HG03175 (cell line): ENCODE data around the gene VSIG2.

ENCODE experiments used
- ATAC-seq: cut with Tn5 transposase; IDR thresholded peaks from one replicate; pipeline ENCODE4 v1.9.1; 2021; ENCODE audit warnings: mild to moderate bottlenecking, moderate library complexity; ENCODE audit not compliant: unreplicated experiment

VSIG2 gene

DNA sequence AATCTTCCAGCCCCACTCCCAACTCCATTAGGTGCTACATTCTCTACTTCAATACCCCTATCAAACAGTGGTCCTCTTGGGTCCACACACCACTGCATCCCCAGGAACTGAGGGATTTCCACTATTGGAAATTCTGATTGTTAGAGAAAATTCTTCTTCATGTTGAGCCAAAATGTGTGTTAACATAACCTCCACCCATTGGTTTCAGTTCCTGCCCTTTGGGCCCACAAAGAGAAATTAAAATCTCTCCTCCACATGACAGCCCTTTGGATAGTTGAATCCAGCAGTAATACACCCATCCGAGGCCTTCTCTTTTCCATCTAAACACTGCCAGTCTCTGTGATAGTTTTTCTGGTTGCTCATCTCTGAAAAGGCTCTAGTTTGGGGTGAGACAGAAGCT lies 2.1 kb downstream of the VSIG2 start:
- no peak for ATAC-seq

DNA sequence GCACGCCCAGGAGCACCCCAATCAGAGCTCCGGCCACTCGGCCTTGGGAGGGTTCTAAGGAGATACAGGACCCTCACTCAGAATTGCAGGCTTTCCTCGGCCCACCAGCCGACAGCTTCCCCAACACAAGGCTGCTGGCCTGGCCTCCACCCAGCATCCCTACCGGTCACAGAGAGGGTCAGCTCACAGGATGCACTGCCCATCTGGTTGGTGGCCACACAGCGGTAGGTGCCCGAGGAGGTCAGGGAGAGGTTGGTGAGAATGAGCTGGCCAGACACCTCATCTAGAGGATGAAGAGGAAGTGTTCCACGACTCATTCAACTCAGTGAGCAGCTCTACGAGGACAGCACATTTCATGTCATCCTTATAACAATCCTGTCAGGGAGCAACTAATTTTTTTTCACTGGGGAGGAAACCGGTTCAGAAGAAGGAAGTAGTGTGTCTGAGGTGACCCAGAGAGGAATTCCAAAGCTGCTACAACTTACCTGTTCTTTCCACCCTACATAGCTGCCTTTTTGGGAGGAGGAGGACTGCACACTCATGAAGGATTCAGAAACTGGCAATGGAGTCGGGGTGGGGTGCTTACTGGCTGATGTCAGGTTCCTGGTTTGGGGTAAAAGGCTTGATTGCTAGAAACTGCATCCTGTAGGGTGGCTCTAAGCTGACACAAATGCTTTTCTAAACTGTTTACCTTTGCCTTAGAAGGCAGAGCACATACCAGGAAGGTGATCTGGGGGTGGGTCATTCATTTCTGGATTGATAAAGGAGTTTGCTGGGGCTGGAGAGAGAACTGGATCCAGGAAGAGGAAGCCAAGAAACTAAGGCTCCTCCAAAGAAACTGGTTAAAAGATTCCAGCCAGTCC lies 3.3 kb downstream of the VSIG2 start:
- ATAC-seq, result no peak

DNA sequence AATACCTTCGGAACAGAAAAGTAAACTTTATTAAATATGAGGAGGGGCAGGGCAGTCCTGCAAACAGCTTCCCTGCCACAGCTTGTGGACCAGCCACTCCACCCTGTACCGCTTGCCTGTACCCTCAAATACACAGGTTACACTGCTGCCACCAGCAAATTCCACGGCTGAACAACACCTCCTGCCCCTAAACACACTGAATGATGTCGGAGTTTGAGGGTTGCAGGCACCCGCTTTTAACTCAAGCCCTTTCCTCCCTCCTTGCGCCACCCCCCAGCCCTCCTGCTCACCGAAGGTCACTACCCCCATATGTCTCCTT lies 4.0 kb downstream of the VSIG2 start:
- ATAC-seq, result no peak

DNA sequence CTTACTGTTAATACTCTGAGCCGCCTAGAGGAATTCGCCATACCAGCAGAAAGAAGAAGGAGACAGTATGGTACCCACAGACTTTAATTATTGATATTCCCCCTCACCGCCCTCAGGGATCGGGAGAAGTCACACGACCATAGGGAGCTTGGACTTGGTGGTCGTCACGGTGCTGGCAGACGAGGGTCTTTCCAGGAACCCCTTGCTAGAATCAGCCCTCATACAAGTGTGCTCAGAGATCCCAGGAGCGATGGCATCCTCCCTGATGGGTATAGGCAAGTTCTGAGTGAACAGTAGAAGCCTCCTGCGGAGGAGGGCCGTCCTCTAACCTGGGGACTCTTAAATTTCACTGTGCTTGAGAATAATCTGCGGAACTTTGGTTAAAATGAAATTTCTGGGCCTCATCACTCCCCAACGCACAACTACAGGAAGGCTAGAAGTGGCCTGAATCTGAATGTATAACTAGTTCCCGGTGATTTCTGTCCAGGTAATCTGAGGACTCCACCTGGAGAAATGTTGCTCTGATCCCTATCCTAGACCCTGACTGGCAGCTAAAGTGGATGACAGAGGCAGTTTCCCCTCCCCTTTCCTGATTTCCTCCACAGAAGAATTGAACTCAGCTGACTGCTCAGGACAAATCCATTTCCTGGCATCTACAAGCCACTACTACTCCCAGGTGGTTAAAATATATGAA lies 4.5 kb downstream of the VSIG2 start:
- ATAC-seq, result no peak

DNA sequence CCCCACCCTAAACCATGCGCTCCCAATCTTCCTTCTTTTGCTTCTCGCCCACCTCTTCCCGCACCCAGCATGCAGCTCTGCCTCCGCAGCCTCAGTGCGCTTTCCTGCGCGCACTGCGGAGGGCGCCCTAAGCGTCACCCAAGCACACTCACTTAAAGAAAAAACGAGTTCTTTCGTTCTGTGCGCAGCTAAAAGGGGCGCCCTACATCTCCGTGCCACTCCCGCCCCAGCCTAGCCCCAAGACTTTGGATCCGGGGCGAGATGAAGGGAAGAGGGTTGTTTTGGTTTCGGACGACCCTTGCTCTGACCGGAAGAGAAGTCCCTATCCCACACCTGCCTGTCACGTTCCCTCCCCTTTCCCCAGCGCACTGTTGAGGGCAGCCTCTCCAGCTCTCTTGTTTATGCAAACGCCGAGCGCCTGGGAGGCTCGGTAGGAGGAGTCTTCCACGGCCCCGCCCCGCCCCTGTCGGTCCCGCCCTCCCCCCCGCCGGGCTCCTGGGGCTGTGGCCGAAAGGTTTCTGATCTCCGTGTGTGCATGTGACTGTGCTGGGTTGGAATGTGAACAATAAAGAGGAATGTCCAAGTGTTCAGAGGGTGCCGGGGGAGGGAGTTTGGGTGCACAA lies 5.3 kb downstream of the VSIG2 start:
- peak; percentile 91 for ATAC-seq

DNA sequence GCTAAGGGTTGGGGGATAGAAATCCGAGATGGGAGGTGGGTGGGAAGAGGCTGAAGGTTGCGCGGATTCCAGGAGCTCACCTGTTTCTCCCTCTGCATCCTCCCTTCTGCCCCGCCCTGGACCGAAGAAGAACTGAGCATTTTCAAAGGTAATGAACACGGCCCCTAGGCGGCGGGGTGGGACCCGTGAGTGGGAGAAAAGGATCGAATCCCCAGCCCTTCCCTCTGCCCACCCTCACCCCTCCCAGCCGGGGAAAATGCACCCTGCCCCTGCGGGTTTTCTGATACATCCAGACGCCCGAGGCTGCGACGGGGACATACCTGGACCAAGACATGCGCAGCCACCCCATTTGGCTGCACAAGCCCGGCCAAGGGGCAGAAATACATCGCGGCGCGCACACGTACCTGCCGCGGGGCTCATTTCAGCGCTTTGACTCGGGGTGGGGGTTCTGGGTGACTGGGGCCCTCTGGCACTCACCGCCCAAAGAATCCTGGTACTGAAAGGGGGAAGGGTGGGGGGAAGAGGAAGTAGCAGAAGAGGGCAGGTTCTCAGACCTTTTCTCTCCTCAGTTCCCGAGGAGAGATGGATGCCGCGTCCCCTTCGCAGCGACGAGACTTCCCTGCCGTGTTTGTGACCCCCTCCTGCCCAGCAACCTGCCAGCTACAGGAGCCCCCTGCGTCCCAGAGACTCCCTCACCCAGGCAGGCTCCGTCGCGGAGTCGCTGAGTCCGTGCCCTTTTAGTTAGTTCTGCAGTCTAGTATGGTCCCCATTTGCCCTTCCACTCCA lies 6.0 kb downstream of the VSIG2 start:
- peak; percentile 18 for ATAC-seq

DNA sequence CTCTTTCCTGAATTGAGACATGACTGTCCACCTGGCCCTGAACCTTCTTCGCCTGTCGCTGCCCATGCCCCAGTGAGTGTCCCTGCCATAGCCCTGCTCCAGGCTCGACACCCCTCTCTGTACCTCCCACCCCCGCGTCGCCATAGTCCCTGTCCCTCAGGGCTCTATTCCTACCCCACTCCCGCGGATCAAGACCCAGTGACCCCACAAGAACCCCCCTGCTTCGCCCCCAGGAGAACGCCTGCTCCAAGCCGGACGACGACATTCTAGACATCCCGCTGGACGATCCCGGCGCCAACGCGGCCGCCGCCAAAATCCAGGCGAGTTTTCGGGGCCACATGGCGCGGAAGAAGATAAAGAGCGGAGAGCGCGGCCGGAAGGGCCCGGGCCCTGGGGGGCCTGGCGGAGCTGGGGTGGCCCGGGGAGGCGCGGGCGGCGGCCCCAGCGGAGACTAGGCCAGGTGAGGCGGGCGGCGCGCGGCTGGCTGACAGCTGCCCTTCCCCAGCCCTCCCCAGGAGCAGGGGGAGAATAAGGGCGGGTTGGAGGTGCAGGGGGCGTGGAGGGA lies 6.7 kb downstream of the VSIG2 start:
- ATAC-seq, result no peak

DNA sequence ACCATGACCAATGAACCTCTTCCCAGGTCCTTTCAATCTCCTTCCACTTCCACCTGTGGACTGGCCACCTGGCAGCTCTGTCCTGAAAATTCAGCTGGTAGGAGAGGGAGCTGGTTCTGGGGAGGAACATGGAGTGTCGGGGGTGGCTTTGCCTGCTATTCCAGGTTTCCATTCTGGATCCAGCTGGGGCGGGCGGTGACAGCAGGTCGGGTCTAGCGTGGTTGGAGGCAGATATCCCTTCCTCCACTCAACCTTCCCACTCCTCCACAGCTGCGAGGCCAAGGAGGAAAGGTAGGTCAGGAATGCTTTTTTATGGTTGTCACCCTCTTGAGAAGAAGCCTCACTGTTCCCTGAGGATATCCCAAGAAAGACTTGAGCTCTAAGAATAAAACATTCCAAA lies 9.0 kb downstream of the VSIG2 start:
- no peak for ATAC-seq

DNA sequence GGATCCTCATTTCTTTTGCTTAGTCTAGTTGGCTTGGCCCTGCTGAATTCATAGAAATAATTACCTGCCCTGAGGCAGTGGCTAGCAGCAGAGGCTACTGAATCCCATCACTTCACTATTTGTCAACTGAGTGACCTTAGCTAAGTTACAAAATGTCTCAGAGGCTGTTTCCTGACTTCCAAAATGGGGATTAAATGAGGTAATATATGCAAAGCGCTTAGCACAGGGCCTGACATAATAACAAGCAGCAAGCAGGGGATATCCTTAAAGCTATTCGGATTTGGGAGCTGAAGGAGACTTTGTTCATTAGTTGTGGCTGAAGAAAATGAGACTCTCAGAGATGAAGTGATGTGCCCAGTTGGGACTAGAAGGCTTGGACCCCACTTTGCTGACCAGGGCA lies 9.5 kb downstream of the VSIG2 start:
- no peak for ATAC-seq

DNA sequence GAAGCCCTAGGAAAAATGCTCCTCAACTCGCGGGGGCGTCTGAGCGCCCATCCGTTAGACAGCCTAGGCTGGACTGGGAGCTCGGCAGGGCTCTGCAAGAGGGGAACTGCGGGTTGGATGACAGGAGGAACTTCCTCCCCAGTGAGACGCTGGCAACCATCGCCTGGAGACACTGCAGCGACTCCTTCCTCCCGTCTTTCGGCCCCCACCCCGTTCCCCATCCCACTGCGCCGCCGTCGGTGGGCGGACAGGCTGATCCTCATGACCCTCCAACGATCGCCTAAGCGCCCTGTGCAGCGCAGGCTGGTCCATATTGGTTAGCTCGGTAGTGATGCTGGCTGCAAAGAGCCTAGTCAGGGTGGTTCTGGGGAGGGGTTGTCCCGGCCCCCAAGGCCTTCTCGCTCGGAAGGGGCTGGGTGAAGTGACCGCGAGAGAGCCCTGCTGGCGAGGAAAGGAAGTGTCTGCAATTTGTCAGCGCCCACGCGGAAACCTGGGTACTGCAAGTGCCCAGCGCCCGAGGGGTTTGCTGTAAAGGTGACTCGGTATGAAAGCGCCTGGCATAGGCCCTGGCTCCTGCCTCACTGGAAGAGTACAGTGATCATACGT lies 11.7 kb downstream of the VSIG2 start:
- ATAC-seq, result peak; percentile 53

DNA sequence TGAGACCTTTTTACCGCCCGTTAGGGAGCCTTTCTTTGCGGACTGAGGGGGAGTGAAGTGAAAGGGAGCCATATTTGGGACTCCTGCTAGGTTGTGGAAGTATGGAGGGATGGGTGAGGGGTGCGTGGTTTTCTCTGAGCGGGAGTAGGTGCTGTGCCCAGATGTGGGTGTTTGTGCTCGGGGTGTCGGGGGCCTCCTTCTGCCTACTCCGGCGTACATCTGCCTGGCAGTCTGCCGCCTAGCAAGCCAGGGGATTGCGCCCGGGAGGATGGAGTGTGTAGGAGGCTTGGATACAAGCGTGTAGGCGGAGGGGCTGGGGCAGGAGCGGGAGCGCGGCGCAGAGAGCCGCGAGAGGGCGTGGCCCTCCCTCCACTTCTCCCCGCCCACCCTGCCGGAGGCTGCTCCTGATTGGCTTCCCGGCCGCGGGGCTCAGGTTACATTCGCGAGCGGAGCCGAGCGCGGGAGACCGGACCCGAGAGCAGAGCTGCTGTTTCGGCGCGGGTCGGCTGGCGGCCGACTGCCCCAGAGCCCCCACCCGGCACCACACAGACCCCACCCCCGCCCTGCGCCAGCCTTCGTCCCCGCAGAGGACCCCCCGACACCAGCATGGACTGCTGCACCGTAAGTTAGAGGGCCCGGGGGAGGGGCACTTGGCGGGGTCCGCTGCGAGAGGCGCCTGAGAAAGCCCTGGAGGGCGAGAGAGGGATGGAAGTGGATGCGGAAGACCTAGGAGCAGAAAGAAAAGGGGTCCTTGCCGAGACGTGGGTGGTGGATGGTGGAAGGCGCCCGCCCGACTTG lies 12.4 kb downstream of the VSIG2 start, which contains the start of gene NRGN:
Gene NRGN (plus strand): TSS at position 464 of the 798 bp plus-strand sequence. CDS start 143 bp downstream, at position 607.
- ATAC-seq, result peak; percentile 98

DNA sequence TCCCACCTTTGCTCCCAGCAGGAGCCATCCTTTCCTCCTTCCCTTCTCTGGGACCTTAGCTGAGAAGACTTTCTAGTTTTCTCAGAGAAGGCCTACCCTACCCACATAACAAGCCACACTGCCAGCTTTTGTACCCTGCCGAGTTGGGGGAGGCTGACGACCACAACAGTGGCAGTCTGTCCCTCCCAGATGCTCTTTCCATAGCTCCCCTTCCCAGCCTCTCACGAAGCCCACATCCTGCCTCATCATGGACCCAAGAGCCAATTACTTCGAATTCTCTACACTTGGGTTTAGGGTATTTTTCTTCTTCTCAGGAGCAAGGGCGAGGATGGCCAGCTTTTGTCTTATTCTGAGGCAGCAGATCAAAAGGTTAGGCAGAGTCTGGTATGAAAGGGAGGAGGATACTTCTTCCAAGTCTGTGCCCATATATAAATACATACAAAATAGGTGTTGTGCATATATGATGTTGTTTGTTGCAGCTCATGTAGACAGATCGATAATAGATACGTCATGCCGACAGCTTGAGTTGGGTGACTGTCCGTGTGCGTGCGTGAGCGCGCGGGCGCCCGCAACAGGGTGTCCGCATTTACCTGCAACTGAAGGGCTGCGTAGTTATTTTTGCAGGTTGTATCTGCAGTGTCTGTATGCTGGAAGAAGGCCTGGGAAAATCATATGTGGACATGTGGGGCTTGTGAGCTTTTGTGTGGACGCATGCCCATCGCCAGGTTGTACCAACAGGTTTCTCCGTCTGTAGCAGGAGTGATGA lies 13.2 kb downstream of the VSIG2 start:
- no peak for ATAC-seq

DNA sequence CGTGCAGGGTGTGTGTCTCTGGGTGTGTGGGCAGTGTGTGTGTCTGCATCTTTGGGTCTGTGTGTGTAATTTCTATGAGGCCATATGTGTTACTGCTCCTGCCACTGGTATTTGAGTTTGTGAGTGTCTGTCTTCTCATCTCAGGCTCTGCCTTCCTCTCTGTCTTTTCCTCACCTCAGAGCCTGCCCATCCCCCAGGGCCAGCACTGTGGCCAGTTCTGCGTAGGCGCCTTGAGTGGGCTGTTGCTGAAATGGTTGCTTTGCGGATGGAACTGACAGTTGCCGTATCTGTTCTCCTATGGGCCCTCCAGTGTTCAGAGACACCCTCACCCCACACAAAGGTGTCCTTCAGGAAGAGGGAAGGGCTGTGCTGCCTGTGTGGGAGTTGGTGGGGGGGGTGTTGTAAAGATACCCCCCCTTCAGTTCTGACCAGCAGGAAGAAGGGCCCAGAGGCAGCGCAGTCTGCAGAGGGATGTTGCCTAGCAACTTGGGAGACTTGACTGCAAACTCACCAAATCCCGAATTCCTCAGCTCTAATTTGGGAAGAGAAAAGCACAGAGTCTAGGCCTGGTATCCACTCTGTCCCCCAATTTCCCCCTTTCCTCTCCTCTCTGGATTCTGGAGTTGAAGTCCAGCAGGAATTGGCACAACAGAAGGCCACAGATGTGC lies 14.3 kb downstream of the VSIG2 start:
- no peak for ATAC-seq

DNA sequence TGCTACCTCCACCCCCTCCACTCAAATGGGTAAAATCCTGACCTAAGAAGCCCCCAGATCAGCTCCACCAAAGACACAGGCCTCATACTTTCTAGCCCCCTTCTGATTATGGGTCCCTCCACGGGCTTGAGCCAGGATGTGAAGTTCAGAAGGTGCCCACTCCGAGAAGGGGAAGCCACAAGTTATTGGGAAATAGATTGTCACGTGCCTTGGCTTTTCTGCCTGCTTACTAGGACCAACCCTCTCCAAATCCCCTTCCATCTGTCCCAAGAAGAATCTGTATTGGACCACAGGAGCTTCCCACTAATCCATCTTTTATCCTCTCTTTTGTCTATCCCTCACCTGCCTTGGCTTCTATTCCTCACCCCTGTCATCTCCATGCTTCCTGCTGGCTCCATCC lies 15.3 kb downstream of the VSIG2 start:
- ATAC-seq, result no peak

DNA sequence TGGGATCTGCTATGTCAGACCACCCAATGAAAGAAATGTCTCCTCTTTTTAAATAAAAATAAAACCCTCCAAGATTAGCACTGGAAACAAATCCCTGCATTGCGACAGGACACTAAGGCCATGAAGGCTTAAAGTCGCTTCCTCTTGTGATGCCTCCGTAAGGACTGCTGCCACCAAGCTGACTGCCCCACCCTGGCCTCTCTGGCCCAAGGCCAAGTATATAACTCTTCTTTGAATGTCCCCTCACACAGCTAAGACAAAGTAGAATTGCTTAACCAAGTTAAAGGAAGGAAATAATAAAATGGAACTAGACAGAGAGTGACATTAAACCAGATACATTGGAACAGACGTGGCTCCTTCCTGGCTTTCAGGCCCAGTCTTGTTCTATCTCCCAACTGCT lies 19.8 kb downstream of the VSIG2 start:
- ATAC-seq, result no peak

DNA sequence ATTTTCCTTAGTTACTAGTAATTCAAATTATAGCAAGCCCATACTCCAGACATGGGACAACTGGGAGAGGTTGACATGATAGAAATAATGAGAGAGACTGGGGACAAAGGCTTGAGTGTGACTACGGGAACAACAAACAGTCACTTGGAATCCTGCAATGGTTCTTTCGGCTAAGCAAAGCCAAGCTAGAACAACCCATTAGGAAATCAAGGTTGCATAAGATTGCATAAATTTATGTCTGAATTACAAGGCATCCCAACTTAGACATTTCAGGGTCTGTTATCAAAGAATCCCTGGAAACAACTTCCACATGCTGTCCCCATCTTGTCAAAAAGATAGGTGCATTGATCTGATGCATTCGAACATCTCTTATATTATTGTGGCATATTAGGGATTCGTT lies 22.5 kb downstream of the VSIG2 start:
- ATAC-seq, result no peak

DNA sequence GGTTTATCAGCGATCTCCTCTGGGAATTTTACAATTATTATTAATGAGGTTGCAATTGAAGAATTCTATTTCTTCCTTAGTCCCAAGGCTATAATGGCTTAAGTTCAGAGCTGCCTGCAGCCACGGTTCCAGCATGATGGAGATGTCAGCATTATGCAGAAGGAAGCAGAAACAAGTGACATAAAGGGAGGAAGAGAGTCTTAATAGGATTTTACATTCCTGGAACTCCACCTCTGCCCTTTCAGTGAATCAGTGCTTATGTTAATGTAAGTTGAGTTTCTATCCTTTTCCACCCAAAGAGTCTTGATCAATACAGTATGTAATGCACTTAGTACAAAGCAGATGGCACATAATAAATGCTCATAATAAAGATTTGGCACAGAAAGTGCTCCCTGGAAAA lies 23.9 kb downstream of the VSIG2 start:
- no peak for ATAC-seq

DNA sequence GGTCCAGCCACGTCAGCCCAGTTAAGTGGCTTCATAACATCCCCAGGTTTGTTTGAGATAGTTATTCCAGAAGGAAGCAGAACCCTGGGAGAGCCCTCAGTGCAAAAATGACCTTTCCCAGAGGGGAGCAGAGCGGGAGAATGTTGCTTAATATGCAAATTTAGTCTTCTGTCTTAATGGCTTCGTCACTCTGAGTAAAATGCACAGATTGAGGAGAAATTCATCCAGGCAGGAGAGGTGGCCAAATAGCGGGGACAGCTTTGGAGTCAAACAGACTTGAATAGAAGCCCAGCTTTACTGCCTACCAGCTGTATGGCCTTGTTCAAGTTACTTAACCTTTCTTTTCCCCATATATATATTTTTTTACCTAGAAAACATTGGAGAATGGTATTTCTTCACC lies 24.6 kb downstream of the VSIG2 start:
- no peak for ATAC-seq
